Neural cell (in vitro differentiated cells): ENCODE results near the gene PRUNE2.
A peak's percentile ranks its signal among the peaks of the same experiment; 100 is the strongest.

Experiments used
- CTCF ChIP-seq: fragments of 450-650 bp; IDR thresholded peaks from 2 replicates; pipeline ENCODE4 v1.5.1; 2014; ENCODE audit warnings: antibody characterized with exemption, mild to moderate bottlenecking, moderate library complexity; ENCODE audit not compliant: poor library complexity, severe bottlenecking
- EP300 ChIP-seq: fragments of 450-650 bp; conservative IDR thresholded peaks from 2 replicates; pipeline ENCODE4 v1.6.1; 2014; ENCODE audit warnings: antibody characterized with exemption, mild to moderate bottlenecking, moderate library complexity; ENCODE audit not compliant: poor library complexity, severe bottlenecking
- EZH2 ChIP-seq: fragments of 200-600, 300-800 bp; shearing (Covaris generic), sonication (generic); IDR thresholded peaks from 2 replicates; pipeline ENCODE4 v1.6.1; 2014; ENCODE audit warnings: antibody characterized with exemption, low read length, borderline replicate concordance, mild to moderate bottlenecking; ENCODE audit not compliant: insufficient read depth, poor library complexity, severe bottlenecking
- POLR2AphosphoS5 ChIP-seq: IDR thresholded peaks from 2 replicates; pipeline ENCODE4 v1.6.1; 2012
- RAD21 ChIP-seq: fragments of 450-650 bp; conservative IDR thresholded peaks from 2 replicates; pipeline ENCODE4 v1.6.1; 2014; ENCODE audit warnings: antibody characterized with exemption, mild to moderate bottlenecking, moderate library complexity
- REST ChIP-seq: IDR thresholded peaks from 2 replicates; pipeline ENCODE4 v1.6.1; 2012; ENCODE audit warnings: borderline replicate concordance
- SMC3 ChIP-seq: fragments of 450-650 bp; conservative IDR thresholded peaks from 2 replicates; pipeline ENCODE4 v1.6.1; 2014; ENCODE audit warnings: antibody characterized with exemption, mild to moderate bottlenecking, moderate library complexity; ENCODE audit not compliant: poor library complexity
- TAF1 ChIP-seq: IDR thresholded peaks from 2 replicates; pipeline ENCODE4 v1.6.1; 2012; ENCODE audit warnings: low read depth

GRCh38 chr9:76810377-76810957 lies 95.4 kb downstream of the PRUNE2 start:
- TF ChIP-seq CTCF, result peak; percentile 97
- TF ChIP-seq EZH2, result no peak
- no peak for TF ChIP-seq POLR2AphosphoS5
- TF ChIP-seq RAD21, result peak; percentile 96
- TF ChIP-seq TAF1, result no peak
- peak; percentile 95 for TF ChIP-seq SMC3
- TF ChIP-seq EP300, result no peak
- no peak for TF ChIP-seq REST
